ENCODE data around the gene PGD.

The PGD gene

GRCh38 chr1:10419351-10419750 is 20.5 kb downstream of the PGD start:
- no peaks in the 10 kb centered on the region for H3K27me3 ChIP-seq (ENCODE audit: insufficient read depth, low read length)
- no peak overlapping the region for H3K4me3 ChIP-seq (ENCODE audit: low read depth, low read length, poor library complexity, severe bottlenecking)
- H3K27ac ChIP-seq (ENCODE audit: low read depth, low read length, poor library complexity, severe bottlenecking): no peak overlapping the region
- no peaks in the 10 kb centered on the region for H3F3A ChIP-seq (ENCODE audit: insufficient read depth, low read length)
- no peak overlapping the region for H3K4me2 ChIP-seq (ENCODE audit: low read length)
- no peaks in the 10 kb centered on the region for H3K79me2 ChIP-seq (ENCODE audit: insufficient read depth, low read length)
- no peaks in the 10 kb centered on the region for H3K9me2 ChIP-seq (ENCODE audit: low read depth, low read length)
- H3K9ac ChIP-seq (ENCODE audit: low read length): no peak overlapping the region
- no peaks in the 10 kb centered on the region for H3K9me3 ChIP-seq (ENCODE audit: low read length)
- TF ChIP-seq CTCF (IDR thresholded peaks at IDR 0.05; ENCODE audit: low read length) (no peak), EZH2 (IDR thresholded peaks at IDR 0.05; ENCODE audit: borderline replicate concordance, low read length) (no peak)
- H3K4me1 ChIP-seq (ENCODE audit: insufficient read depth, low read length, severe bottlenecking): no peaks in the 10 kb centered on the region
- H3K36me3 ChIP-seq (ENCODE audit: insufficient read depth, low read length): peaks cover 57% of the 10 kb centered on the region
- no peak overlapping the region for H2AFZ ChIP-seq (ENCODE audit: low read length)
- H4K20me1 ChIP-seq (ENCODE audit: insufficient read depth, low read length): no peaks in the 10 kb centered on the region

- no peaks in the 10 kb centered on the region for H3K79me2 ChIP-seq (ENCODE audit: insufficient read depth, low read length)
- H3K36me3 ChIP-seq (ENCODE audit: insufficient read depth, low read length): peaks cover 36% of the 10 kb centered on the region
- H3K27me3 ChIP-seq (ENCODE audit: insufficient read depth, low read length): no peaks in the 10 kb centered on the region
- H3K4me1 ChIP-seq (ENCODE audit: insufficient read depth, low read length, severe bottlenecking): no peaks in the 10 kb centered on the region
- H3K4me2 ChIP-seq (ENCODE audit: low read length): no peak overlapping the region
- H3K9me2 ChIP-seq (ENCODE audit: low read depth, low read length): no peaks in the 10 kb centered on the region
- H3K27ac ChIP-seq (ENCODE audit: low read depth, low read length, poor library complexity, severe bottlenecking): no peak overlapping the region
- H4K20me1 ChIP-seq (ENCODE audit: insufficient read depth, low read length): no peaks in the 10 kb centered on the region
- no peak overlapping the region for H2AFZ ChIP-seq (ENCODE audit: low read length)
- H3F3A ChIP-seq (ENCODE audit: insufficient read depth, low read length): no peaks in the 10 kb centered on the region
- H3K4me3 ChIP-seq (ENCODE audit: low read depth, low read length, poor library complexity, severe bottlenecking): no peak overlapping the region
- TF ChIP-seq CTCF (IDR thresholded peaks at IDR 0.05; ENCODE audit: low read length) (no peak), EZH2 (IDR thresholded peaks at IDR 0.05; ENCODE audit: borderline replicate concordance, low read length) (no peak)
- H3K9ac ChIP-seq (ENCODE audit: low read length): no peak overlapping the region
- no peaks in the 10 kb centered on the region for H3K9me3 ChIP-seq (ENCODE audit: low read length)
These were observed 22.8 kb downstream of the PGD start for GRCh38 chr1:10421637-10422036.

GRCh38 chr1:10424034-10424433 is 25.2 kb downstream of the PGD start:
- no peaks in the 10 kb centered on the region for H3K9me2 ChIP-seq (ENCODE audit: low read depth, low read length)
- H3K36me3 ChIP-seq (ENCODE audit: insufficient read depth, low read length): peaks cover 19% of the 10 kb centered on the region
- H3K4me1 ChIP-seq (ENCODE audit: insufficient read depth, low read length, severe bottlenecking): peaks cover 3% of the 10 kb centered on the region
- no peaks in the 10 kb centered on the region for H3K79me2 ChIP-seq (ENCODE audit: insufficient read depth, low read length)
- H4K20me1 ChIP-seq (ENCODE audit: insufficient read depth, low read length): no peaks in the 10 kb centered on the region
- no peaks in the 10 kb centered on the region for H3F3A ChIP-seq (ENCODE audit: insufficient read depth, low read length)
- H3K4me3 ChIP-seq (ENCODE audit: low read depth, low read length, poor library complexity, severe bottlenecking): no peak overlapping the region
- no peak overlapping the region for H2AFZ ChIP-seq (ENCODE audit: low read length)
- no peak for TF ChIP-seq CTCF (IDR thresholded peaks at IDR 0.05; ENCODE audit: low read length)
- no peak for TF ChIP-seq EZH2 (IDR thresholded peaks at IDR 0.05; ENCODE audit: borderline replicate concordance, low read length)
- H3K27ac ChIP-seq (ENCODE audit: low read depth, low read length, poor library complexity, severe bottlenecking): no peak overlapping the region
- H3K27me3 ChIP-seq (ENCODE audit: insufficient read depth, low read length): no peaks in the 10 kb centered on the region
- H3K4me2 ChIP-seq (ENCODE audit: low read length): no peak overlapping the region
- no peaks in the 10 kb centered on the region for H3K9me3 ChIP-seq (ENCODE audit: low read length)
- H3K9ac ChIP-seq (ENCODE audit: low read length): no peak overlapping the region

All from OCI-LY1 (cell line).